SK-N-SH (cell line): ENCODE data around the gene SPRN. TPM values are rescaled to one million over a fixed set of nuclear protein-coding genes. Genes with fewer than 3 reads are reported as not detected.

Experiments used
- CTCF ChIA-PET: fragments of 300-600, 350-600 bp; formaldehyde crosslinking; extraction: SDS; loops from one replicate; lab custom pipeline; 2021; lab: Yijun Ruan, JAX
- POLR2A ChIA-PET: fragments of 350-600 bp; sonication (Branson Sonifier 250); formaldehyde crosslinking; extraction: SDS; loops from one replicate; lab custom pipeline; 2020; ENCODE audit warnings: antibody characterized with exemption, inconsistent platforms; lab: Yijun Ruan, JAX
- DNase-seq: peaks from one replicate; pipeline ENCODE4 v3.0.0; 2012
- H2AFZ ChIP-seq: fragments of 200-600 bp; sonication (generic); 2 replicates; pipeline ENCODE4 v1.8.1; 2016; ENCODE audit warnings: antibody characterized with exemption, mild to moderate bottlenecking, low read depth
- H3F3A ChIP-seq: fragments of 200-600 bp; sonication (generic); replicated peaks from 2 replicates; pipeline ENCODE3; 2016; ENCODE audit warnings: antibody characterized with exemption, mild to moderate bottlenecking; ENCODE audit not compliant: insufficient read depth
- H3K27ac ChIP-seq, 2 experiments: fragments of 200-500 bp in 1 of 2; fragments of 200-600 bp in 1 of 2; sonication (Bioruptor generic) in 1 of 2; sonication (generic), shearing (Covaris generic) in 1 of 2; 2 replicates each; pipeline versions ENCODE4 v1.5.1 to v1.6.1; 2014 to 2016; ENCODE audit warnings: low read depth in 2 of 2, inconsistent platforms in 1 of 2, low read length in 1 of 2, mild to moderate bottlenecking in 1 of 2, mixed read lengths in 1 of 2
- H3K27me3 ChIP-seq: fragments of 200-600 bp; sonication (generic), shearing (Covaris generic); 2 replicates; pipeline ENCODE4 v1.6.1; 2016; ENCODE audit warnings: mixed run types; ENCODE audit not compliant: insufficient read depth
- H3K36me3 ChIP-seq, 2 experiments: fragments of 200-500 bp in 1 of 2; fragments of 200-600 bp in 1 of 2; sonication (Bioruptor generic) in 1 of 2; sonication (generic) in 1 of 2; replicated peaks in 1 of 2; 2 replicates each; pipeline versions ENCODE3 to v1.5.1; 2014 to 2016; ENCODE audit warnings: low read length in 1 of 2, mild to moderate bottlenecking in 1 of 2; ENCODE audit not compliant: insufficient read depth in 2 of 2, control insufficient read depth in 1 of 2
- H3K4me1 ChIP-seq, 2 experiments: fragments of 200-500 bp in 1 of 2; fragments of 200-600 bp in 1 of 2; sonication (Bioruptor generic) in 1 of 2; sonication (generic), shearing (Covaris generic) in 1 of 2; 2 replicates each; pipeline versions ENCODE4 v1.5.1 to v1.6.1; 2014 to 2016; ENCODE audit warnings: low read depth in 1 of 2, low read length in 1 of 2, mixed run types in 1 of 2; ENCODE audit not compliant: insufficient read depth in 2 of 2, control insufficient read depth in 1 of 2
- H3K4me2 ChIP-seq: fragments of 200-600 bp; sonication (generic), shearing (Covaris generic); 2 replicates; pipeline ENCODE4 v1.6.1; 2017; ENCODE audit warnings: mixed run types
- H3K4me3 ChIP-seq, 2 experiments: fragments of 200-500 bp in 1 of 2; fragments of 200-600 bp in 1 of 2; sonication (Bioruptor generic) in 1 of 2; sonication (generic), shearing (Covaris generic) in 1 of 2; 2 replicates each; pipeline versions ENCODE4 v1.5.1 to v1.8.1; 2014 to 2016; ENCODE audit warnings: low read depth in 2 of 2, inconsistent platforms in 1 of 2, low read length in 1 of 2, mild to moderate bottlenecking in 1 of 2, mixed read lengths in 1 of 2, moderate library complexity in 1 of 2
- H3K79me2 ChIP-seq: fragments of 200-600 bp; sonication (generic); 2 replicates; pipeline ENCODE4 v1.8.1; 2017; ENCODE audit warnings: mild to moderate bottlenecking; ENCODE audit not compliant: insufficient read depth
- H3K9ac ChIP-seq: fragments of 200-600 bp; sonication (generic); 2 replicates; pipeline ENCODE4 v1.6.1; 2017; ENCODE audit warnings: mixed run types
- H3K9me2 ChIP-seq: fragments of 200-600 bp; sonication (generic); 2 replicates; pipeline ENCODE4 v1.6.1; 2017; ENCODE audit warnings: mixed run types
- H3K9me3 ChIP-seq: fragments of 200-600 bp; sonication (generic); 2 replicates; pipeline ENCODE4 v1.6.1; 2017; ENCODE audit warnings: mixed run types, mild to moderate bottlenecking, moderate library complexity
- H4K20me1 ChIP-seq: fragments of 200-600 bp; sonication (generic); 2 replicates; pipeline ENCODE4 v1.6.1; 2017; ENCODE audit warnings: mild to moderate bottlenecking, mixed run types; ENCODE audit not compliant: insufficient read depth
- CHD2 ChIP-seq: fragments of 150-350 bp; IDR thresholded peaks from 2 replicates; pipeline ENCODE4 v1.6.1; 2018; ENCODE audit warnings: low read length; ENCODE audit not compliant: partially characterized antibody
- FOXJ3 ChIP-seq: sonication (generic); formaldehyde crosslinking; IDR thresholded peaks from 2 replicates; pipeline ENCODE4 v1.5.1; 2020; ENCODE audit warnings: mild to moderate bottlenecking, missing genetic modification reagents
- JUND ChIP-seq: IDR thresholded peaks from 2 replicates; pipeline ENCODE4 v1.4.0; 2012
- MEF2A ChIP-seq: IDR thresholded peaks from 2 replicates; pipeline ENCODE4 v1.4.0; 2012; ENCODE audit warnings: low read depth, borderline replicate concordance
- MXI1 ChIP-seq: IDR thresholded peaks from 2 replicates; pipeline ENCODE4 v1.6.1; 2012; ENCODE audit warnings: mild to moderate bottlenecking, low read depth, low read length, improper control_type of control experiment
- NFIC ChIP-seq: IDR thresholded peaks from 2 replicates; pipeline ENCODE4 v1.4.0; 2012; ENCODE audit warnings: borderline replicate concordance
- POLR2AphosphoS5 ChIP-seq: IDR thresholded peaks from 2 replicates; pipeline ENCODE4 v1.6.1; 2012; ENCODE audit warnings: low read depth, low read length
- RAD21 ChIP-seq: IDR thresholded peaks from 2 replicates; pipeline ENCODE4 v1.6.1; 2012; ENCODE audit warnings: mild to moderate bottlenecking, low read length
- SMC3 ChIP-seq: IDR thresholded peaks from 2 replicates; pipeline ENCODE4 v1.6.1; 2012; ENCODE audit warnings: low read depth, low read length, improper control_type of control experiment
- TEAD4 ChIP-seq: IDR thresholded peaks from 2 replicates; pipeline ENCODE4 v1.4.0; 2012; ENCODE audit warnings: mild to moderate bottlenecking, borderline replicate concordance; ENCODE audit not compliant: insufficient read depth
- WGBS: methylation state at CpG from one replicate; pipeline ENCODE4 v1.1.6; 2017; ENCODE audit warnings: low lambda C conversion rate; 5-methylcytosine and 5-hydroxymethylcytosine counted together
- polyA plus RNA-seq, 3 experiments: library from polyadenylated mRNA; depleted of rRNA; stranded (reverse); fragments of >200 nt; gene quantifications; 2 replicates each; pipeline ENCODE4 v1.2.3, GENCODE V29; 2012
- TF ChIP-seq, protein P1 (sequence below): IDR thresholded peaks from 2 replicates; pipeline ENCODE4 v1.4.0; 2012; ENCODE audit warnings: low read depth, borderline replicate concordance
- TF ChIP-seq, protein P2 (sequence below): fragments of 150-350 bp; IDR thresholded peaks from 2 replicates; pipeline ENCODE4 v1.6.1; 2017; ENCODE audit warnings: antibody characterized with exemption, low read length, low read depth, borderline replicate concordance
- TF ChIP-seq, protein P3 (sequence below): IDR thresholded peaks from 2 replicates; pipeline ENCODE4 v1.4.0; 2012; ENCODE audit warnings: low read depth
- TF ChIP-seq, protein P4 (sequence below): IDR thresholded peaks from 2 replicates; pipeline ENCODE4 v1.4.0; 2012; ENCODE audit warnings: low read depth, borderline replicate concordance

The SPRN gene
- polyA plus RNA-seq, 1 of the 3 experiments (the other 2 are of a cell fraction) = 1.2 TPM

DNA sequence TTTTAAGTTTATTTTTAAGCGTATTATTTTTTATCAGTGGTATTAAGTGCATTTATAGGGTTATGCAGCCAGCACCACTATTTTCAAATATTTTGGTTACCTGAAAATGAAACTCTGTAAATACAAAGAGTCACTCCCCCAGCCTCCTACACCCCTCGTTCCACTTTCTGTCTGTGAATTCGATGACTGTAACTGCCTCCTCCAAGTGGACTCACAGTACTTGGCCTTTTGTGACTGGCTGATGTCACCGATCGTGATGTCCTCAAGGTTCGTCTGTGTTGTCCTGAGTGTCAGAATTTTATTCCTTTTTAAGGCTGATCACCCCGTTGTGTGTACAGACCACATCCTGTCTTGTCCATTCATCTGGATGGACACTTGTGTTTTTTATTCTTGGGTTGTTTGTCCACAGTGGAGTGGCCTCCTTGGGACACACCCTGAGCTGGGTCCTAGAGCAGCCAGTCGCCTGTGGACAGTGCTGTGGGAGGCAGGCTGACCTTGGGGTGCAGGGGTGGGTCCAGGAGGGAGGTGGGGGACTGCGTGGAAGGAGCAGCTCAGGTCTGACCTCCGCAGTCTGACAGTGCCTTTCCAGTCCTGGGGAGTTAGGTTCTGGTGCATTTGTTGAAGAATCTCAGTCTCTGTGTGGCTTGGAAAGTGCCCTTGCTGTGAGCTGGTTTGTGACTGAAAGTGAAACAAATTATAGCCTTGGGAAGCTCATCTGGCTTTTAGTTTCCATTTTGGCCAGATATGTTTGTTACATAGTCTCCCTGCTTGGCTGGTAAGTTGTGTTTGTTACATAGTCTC, 23.6 kb downstream of the SPRN start:
- peaks cover 20 to 63% of the 10 kb centered on the region in 2 experiments for H3K36me3 ChIP-seq
- CTCF ChIA-PET = no interaction called here
- H3K79me2 ChIP-seq = peaks cover 50% of the 10 kb centered on the region

DNA sequence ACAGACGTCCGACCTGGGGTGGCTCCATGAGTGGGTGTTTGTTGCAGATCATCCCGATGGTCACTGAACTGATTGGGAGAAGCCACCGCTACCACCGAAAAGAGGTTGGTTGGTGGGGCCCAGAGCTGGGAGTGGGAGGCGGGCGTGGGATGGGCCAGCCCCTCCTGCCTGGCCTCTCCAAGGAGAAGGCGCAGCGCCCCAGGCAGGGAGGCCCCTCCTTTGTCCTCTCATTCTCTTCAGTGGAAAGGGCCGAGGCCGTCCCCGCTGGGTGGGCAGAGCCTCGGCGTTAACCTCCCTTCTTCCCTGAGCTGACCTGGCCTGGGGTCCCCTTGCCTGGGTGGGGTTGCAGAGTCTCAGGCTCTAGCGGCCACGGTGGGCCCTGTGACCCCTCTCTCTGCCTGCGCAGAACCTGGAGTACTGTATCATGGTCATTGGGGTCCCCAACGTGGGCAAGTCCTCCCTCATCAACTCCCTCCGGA, 25.3 kb downstream of the SPRN start:
- H3K9me2 ChIP-seq = no peaks in the 10 kb centered on the region
- TF ChIP-seq MEF2A = no peak
- CTCF ChIA-PET = interaction anchor here (0.8 to 1.2 kb wide), 4 partner anchors 11 to 69 kb away, joined by 3 to 7 read pairs (median 4); no protein-coding TSS in a partner anchor
- H2AFZ ChIP-seq = no peak overlapping the region
- no peak for DNase-seq
- H3K27me3 ChIP-seq = no peaks in the 10 kb centered on the region
- 92% methylated on average over 11 of the region's 19 CpGs for WGBS
- no peaks in the 10 kb centered on the region for H3K9me3 ChIP-seq
- no peak overlapping the region for H3K4me3 ChIP-seq
- H3K4me1 ChIP-seq = peaks cover 9 to 10% of the 10 kb centered on the region in 2 experiments; a peak in 2 of 4 replicates
- no peak overlapping the region for H3K4me2 ChIP-seq
- POLR2A ChIA-PET = no interaction called here
- peaks cover 20 to 62% of the 10 kb centered on the region in 2 experiments for H3K36me3 ChIP-seq
- H3F3A ChIP-seq = no peaks in the 10 kb centered on the region
- no peak overlapping the region for H3K27ac ChIP-seq
- no peaks in the 10 kb centered on the region for H4K20me1 ChIP-seq
- peaks cover 66% of the 10 kb centered on the region for H3K79me2 ChIP-seq
- H3K9ac ChIP-seq = no peak overlapping the region

More for the DNA sequence above, 23.6 kb downstream of the SPRN start:
- no peak for TF ChIP-seq CHD2
- no peak for TF ChIP-seq POLR2AphosphoS5
- no peak for TF ChIP-seq TEAD4
- TF ChIP-seq FOXJ3 (CRISPR knock-in tag) = no peak
- no peak for TF ChIP-seq MEF2A
- TF ChIP-seq, protein P1, sequence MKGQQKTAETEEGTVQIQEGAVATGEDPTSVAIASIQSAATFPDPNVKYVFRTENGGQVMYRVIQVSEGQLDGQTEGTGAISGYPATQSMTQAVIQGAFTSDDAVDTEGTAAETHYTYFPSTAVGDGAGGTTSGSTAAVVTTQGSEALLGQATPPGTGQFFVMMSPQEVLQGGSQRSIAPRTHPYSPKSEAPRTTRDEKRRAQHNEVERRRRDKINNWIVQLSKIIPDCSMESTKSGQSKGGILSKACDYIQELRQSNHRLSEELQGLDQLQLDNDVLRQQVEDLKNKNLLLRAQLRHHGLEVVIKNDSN = no peak
- TF ChIP-seq, protein P2, sequence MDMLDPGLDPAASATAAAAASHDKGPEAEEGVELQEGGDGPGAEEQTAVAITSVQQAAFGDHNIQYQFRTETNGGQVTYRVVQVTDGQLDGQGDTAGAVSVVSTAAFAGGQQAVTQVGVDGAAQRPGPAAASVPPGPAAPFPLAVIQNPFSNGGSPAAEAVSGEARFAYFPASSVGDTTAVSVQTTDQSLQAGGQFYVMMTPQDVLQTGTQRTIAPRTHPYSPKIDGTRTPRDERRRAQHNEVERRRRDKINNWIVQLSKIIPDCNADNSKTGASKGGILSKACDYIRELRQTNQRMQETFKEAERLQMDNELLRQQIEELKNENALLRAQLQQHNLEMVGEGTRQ = no peak
- TF ChIP-seq RAD21 = no peak
- no peak for TF ChIP-seq NFIC
- TF ChIP-seq SMC3 = no peak
- TF ChIP-seq, protein P3, sequence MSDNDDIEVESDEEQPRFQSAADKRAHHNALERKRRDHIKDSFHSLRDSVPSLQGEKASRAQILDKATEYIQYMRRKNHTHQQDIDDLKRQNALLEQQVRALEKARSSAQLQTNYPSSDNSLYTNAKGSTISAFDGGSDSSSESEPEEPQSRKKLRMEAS = no peak
- no peak for TF ChIP-seq MXI1
- TF ChIP-seq, protein P4, sequence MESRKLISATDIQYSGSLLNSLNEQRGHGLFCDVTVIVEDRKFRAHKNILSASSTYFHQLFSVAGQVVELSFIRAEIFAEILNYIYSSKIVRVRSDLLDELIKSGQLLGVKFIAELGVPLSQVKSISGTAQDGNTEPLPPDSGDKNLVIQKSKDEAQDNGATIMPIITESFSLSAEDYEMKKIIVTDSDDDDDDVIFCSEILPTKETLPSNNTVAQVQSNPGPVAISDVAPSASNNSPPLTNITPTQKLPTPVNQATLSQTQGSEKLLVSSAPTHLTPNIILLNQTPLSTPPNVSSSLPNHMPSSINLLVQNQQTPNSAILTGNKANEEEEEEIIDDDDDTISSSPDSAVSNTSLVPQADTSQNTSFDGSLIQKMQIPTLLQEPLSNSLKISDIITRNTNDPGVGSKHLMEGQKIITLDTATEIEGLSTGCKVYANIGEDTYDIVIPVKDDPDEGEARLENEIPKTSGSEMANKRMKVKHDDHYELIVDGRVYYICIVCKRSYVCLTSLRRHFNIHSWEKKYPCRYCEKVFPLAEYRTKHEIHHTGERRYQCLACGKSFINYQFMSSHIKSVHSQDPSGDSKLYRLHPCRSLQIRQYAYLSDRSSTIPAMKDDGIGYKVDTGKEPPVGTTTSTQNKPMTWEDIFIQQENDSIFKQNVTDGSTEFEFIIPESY = no peak
- TF ChIP-seq JUND = no peak
- H3K4me1 ChIP-seq = peaks cover 2 to 13% of the 10 kb centered on the region in 2 experiments; a peak in 3 of 4 replicates
- H3K9ac ChIP-seq = no peak overlapping the region
- peaks cover 7% of the 10 kb centered on the region for H3F3A ChIP-seq
- WGBS = 91% methylated on average over 10 of the region's 10 CpGs
- no peak overlapping the region for H3K4me3 ChIP-seq
- no peak overlapping the region for H3K4me2 ChIP-seq
- H4K20me1 ChIP-seq = peaks cover 7% of the 10 kb centered on the region; the same call in 1 of the 2 replicates
- no peaks in the 10 kb centered on the region for H3K9me2 ChIP-seq
- POLR2A ChIA-PET = no interaction called here
- no peaks in the 10 kb centered on the region for H3K9me3 ChIP-seq
- no peaks in the 10 kb centered on the region for H3K27me3 ChIP-seq
- H2AFZ ChIP-seq = no peak overlapping the region
- H3K27ac ChIP-seq = no peak overlapping the region
- DNase-seq = no peak
